Thymus (tissue), 11 donors: Measurements from ENCODE around the gene NPIPB4. TPM values are rescaled to one million over a fixed set of nuclear protein-coding genes. Genes with fewer than 3 reads are reported as not detected.
"Not testable (repeated sequence)": the region's sequence is repeated elsewhere in the genome, so short reads cannot be mapped to it uniquely, and the experiment has no call there.

Source experiments
- DNase-seq, 9 donors: peaks; one replicate each; pipeline ENCODE4 v3.0.0-alpha.2; 2013; ENCODE audit warnings: low spot score in 9 of 9, low read depth in 6 of 9, missing footprints in 1 of 9
- H3K27ac ChIP-seq, 2 donors: one replicate each; pipeline ENCODE4 v1.5.1; 2013; ENCODE audit warnings: control low read depth in 1 of 2, low read depth in 1 of 2, low read length in 1 of 2, mild to moderate bottlenecking in 1 of 2, moderate library complexity in 1 of 2
- H3K27me3 ChIP-seq, 2 donors: one replicate each; pipeline ENCODE4 v1.5.1; 2013; ENCODE audit warnings: low read length in 1 of 2; ENCODE audit not compliant: control insufficient read depth in 2 of 2, insufficient read depth in 1 of 2
- H3K36me3 ChIP-seq, 2 donors: one replicate each; pipeline ENCODE4 v1.5.1; 2013; ENCODE audit warnings: low read length in 1 of 2, mild to moderate bottlenecking in 1 of 2, moderate library complexity in 1 of 2; ENCODE audit not compliant: control insufficient read depth in 2 of 2, insufficient read depth in 2 of 2
- H3K4me1 ChIP-seq, 2 donors: one replicate each; pipeline ENCODE4 v1.5.1; 2013; ENCODE audit warnings: low read length in 2 of 2; ENCODE audit not compliant: control insufficient read depth in 2 of 2, insufficient read depth in 2 of 2
- H3K4me3 ChIP-seq, 2 donors: one replicate each; pipeline ENCODE4 v1.5.1; 2013; ENCODE audit warnings: low read length in 2 of 2, control low read depth in 1 of 2, mild to moderate bottlenecking in 1 of 2
- H3K9me3 ChIP-seq, 2 donors: one replicate each; pipeline ENCODE4 v1.5.1; 2013; ENCODE audit warnings: low read length in 1 of 2, mild to moderate bottlenecking in 1 of 2; ENCODE audit not compliant: control insufficient read depth in 2 of 2, insufficient read depth in 1 of 2
- WGBS: extraction: QIAGEN DNeasy Blood & Tissue Kit; methylation state at CpG from one replicate; pipeline ENCODE4 v1.1.7; 2013; 5-methylcytosine and 5-hydroxymethylcytosine counted together
- polyA plus RNA-seq: library from polyadenylated mRNA; stranded (reverse); fragments of 200-250 nt; gene quantifications from one replicate; pipeline ENCODE4 v1.2.3, GENCODE V29; 2013
- total RNA-seq: library from RNA; stranded (reverse); fragments of 120-200 nt; gene quantifications from one replicate; pipeline ENCODE4 v1.2.4, GENCODE V29; 2013
- donor health status: healthy.

Gene NPIPB4
- total and polyA plus RNA-seq, 2 donors, result 18.7 to 37.2 TPM

GRCh38 chr16:21825526-21825925, 32.0 kb downstream of the NPIPB4 start:
- 95% methylated on average over 4 of the region's 4 CpGs for WGBS
- H3K4me1 ChIP-seq, H3K9me3 ChIP-seq, H3K4me3 ChIP-seq, H3K27ac ChIP-seq, H3K36me3 ChIP-seq, DNase-seq, H3K27me3 ChIP-seq: not testable (repeated sequence)

GRCh38 chr16:21823258-21823657, 34.3 kb downstream of the NPIPB4 start:
- WGBS, result 96% methylated on average over 2 of the region's 3 CpGs
- not testable (repeated sequence) for H3K9me3 ChIP-seq, DNase-seq, H3K4me3 ChIP-seq, H3K27me3 ChIP-seq, H3K36me3 ChIP-seq, H3K4me1 ChIP-seq, H3K27ac ChIP-seq

- not testable (repeated sequence) for H3K4me1 ChIP-seq, H3K27me3 ChIP-seq, H3K36me3 ChIP-seq, H3K9me3 ChIP-seq
- peak in 1 of 9 donors; percentile 11 for DNase-seq
- H3K4me3 ChIP-seq, result peak overlapping the region; percentile 60 to 72
- peak overlapping the region; percentile 93 to 97 for H3K27ac ChIP-seq
- 86% methylated on average over 15 of the region's 15 CpGs for WGBS
Observed at GRCh38 chr16:21820908-21821465, 36.6 kb downstream of the NPIPB4 start.

DNA sequence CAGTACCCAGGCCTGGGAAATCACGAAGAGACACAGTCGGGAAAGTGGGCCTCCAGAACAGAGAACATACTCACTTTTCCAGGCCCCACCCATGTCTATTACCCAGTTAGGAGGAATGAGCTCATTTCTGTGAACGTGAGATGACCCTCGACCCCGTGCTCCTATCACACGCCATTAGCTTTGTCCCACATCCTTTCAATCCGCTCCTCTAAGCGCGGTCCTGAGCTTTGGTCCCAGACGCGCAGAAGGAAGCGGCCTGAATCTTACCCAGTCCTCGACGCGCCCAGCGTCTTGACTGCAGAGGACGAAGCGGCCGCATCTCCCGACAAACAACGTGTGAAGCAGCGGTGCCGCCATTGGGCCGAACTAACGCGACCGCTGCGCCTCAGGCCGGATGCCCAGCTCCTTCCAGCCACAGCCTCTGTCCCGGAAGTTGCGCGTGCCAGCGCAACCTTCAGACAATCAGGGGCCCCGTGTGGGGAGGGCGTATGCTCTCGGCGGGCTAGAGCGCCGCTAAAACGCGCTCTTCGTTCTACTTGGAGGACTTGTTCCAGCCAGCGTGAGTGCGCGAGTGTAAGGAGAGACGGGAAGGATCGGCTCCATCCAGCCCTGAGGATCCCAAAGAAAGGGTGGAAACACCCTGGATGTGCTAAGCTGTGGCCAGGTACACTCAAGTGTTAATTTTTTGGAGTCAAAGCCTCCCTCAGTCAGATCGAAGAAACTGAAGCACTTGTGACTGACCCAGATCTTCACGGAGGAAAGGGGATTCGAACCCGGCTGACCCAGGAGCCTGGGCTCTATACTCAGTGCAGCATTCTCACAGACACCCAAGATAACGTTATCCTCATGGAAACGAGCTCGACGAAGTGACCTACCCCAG, 37.3 kb downstream of the NPIPB4 start:
- not testable (repeated sequence) for H3K4me1 ChIP-seq, H3K9me3 ChIP-seq, H3K27me3 ChIP-seq, H3K36me3 ChIP-seq
- peak; percentile 47 to 85 (median 64) for DNase-seq
- H3K4me3 ChIP-seq, result peak overlapping the region; percentile 60 to 72
- 5% methylated on average over 55 of the region's 55 CpGs for WGBS
- peak overlapping the region; percentile 93 to 97 for H3K27ac ChIP-seq

DNA sequence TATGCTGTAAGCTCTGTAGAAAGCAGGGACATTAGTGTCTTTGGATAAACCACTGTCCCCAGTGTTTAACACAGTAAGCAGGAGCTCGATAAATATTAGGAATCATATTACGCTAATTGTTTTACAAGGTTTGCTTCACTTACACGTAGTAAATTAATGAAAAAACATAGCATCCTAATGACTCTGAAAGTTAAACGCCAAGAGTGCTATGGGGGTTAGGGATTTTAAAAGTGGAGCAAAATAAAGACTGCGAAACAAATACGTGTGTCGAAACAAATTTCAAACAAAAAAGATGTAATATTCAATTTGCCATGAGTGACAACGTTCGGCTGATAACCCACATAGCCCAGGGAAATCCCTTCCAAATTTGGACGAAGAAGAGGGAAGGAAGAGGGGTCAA, 37.9 kb downstream of the NPIPB4 start:
- H3K36me3 ChIP-seq, H3K27ac ChIP-seq, H3K9me3 ChIP-seq, DNase-seq, H3K27me3 ChIP-seq, H3K4me1 ChIP-seq: not testable (repeated sequence)
- 67% methylated on average over 10 of the region's 10 CpGs for WGBS
- peak overlapping the region; percentile 60 to 72 for H3K4me3 ChIP-seq

DNA sequence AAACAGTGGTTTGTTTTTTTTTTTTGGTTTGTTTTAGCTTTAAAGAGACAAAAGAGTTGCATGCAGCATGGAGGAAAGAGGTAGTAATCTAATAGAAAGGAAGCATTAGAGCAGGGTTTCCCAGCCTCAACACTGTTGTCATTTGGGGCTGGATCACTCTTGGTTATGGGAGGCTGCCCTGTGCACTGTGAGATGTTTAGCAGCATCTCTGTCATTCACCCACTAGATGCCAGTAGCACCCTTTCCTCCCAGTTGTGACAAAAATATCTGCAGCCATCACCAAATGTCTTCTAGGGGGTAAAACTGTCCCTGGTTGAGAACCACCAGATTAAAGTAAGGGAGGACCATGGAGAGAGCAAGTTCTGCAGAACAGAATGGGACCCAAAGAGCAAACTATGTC, 40.5 kb downstream of the NPIPB4 start:
- H3K4me3 ChIP-seq, result not testable (repeated sequence)

DNA sequence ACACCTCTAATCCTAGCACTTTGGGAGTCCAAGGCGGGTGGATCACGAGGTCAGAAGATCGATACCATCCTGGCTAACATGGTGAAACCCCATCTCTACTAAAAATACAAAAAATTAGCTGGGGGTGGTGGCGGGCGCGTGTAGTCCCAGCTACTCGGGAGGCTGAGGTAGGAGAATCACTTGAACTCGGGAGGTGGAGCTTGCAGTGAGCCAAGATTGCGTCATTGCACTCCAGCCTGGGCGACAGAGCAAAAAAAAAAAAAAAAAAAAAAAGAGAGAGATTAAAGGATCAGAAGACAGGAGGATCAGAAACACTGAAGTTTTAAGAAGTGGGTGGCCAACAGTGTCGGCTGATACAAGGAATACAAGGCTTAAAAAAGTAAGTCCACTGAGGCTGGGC, 41.9 kb downstream of the NPIPB4 start:
- not testable (repeated sequence) for H3K4me1 ChIP-seq, DNase-seq, H3K4me3 ChIP-seq, H3K36me3 ChIP-seq, H3K27me3 ChIP-seq, H3K9me3 ChIP-seq, H3K27ac ChIP-seq
- 95% methylated on average over 11 of the region's 11 CpGs for WGBS

More for the DNA sequence above, 40.5 kb downstream of the NPIPB4 start:
- H3K9me3 ChIP-seq, H3K27me3 ChIP-seq, H3K4me1 ChIP-seq, H3K27ac ChIP-seq, H3K36me3 ChIP-seq, DNase-seq: not testable (repeated sequence)

- not testable (repeated sequence) for H3K36me3 ChIP-seq, H3K4me1 ChIP-seq, DNase-seq, H3K27ac ChIP-seq, H3K4me3 ChIP-seq, H3K27me3 ChIP-seq, H3K9me3 ChIP-seq
- WGBS, result 95% methylated on average over 2 of the region's 2 CpGs
Observed at GRCh38 chr16:21802375-21802663, 55.2 kb downstream of the NPIPB4 start.

DNA sequence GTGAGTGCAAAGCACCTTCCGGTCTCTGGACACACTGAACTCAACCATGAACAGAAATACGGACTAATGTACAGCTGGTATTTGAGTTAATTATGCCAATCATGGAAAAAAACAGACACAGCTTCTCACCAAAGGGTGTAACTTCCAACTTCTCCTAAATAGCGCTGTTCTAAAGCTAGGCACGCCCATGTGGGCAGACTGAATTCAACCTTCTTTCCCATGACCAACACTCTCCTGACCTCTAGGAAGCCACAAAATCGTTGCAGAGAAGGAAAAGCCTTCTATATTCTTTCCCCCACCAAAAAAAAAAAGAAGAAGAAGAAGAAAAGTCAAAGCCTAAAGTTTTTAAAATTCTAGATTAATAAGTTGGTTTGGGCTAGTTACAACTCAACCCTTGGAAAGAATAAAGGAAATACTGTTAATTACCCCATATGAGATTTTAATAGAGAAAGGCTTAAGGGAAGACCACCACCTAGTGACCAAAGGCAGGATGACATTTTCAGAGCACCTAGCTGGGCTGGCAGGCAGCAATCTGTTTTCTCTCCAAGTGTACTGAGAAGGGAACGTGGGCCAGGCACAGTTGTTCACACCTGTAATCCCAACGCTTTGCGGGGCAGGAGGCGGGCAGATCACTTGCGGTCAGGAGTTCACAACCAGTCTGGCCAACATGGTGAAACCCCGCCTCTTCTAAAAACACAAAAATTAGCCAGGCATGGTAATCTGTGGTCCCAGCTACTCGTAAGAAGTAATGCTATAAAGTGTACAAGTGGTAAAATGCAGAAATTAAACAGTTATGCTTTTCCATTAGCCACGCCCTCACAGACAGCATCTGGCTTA, 55.8 kb downstream of the NPIPB4 start:
- not testable (repeated sequence) for H3K9me3 ChIP-seq, H3K4me3 ChIP-seq, H3K4me1 ChIP-seq, H3K27ac ChIP-seq, H3K27me3 ChIP-seq, H3K36me3 ChIP-seq
- peak in 4 of 9 donors; percentile 10 to 58 (median 22) for DNase-seq
- WGBS, result 91% methylated on average over 11 of the region's 13 CpGs
